HG02884 (cell line): ENCODE data around the gene MAP2K3.

Experiments used
- ATAC-seq: cut with Tn5 transposase; IDR thresholded peaks from one replicate; pipeline ENCODE4 v1.9.1; 2021; ENCODE audit warnings: mild to moderate bottlenecking, moderate library complexity; ENCODE audit not compliant: unreplicated experiment

MAP2K3 gene

GRCh38 chr17:21362331-21362931 lies 77.9 kb downstream of the MAP2K3 start:
- no peak for ATAC-seq

- no peak for ATAC-seq
Observed at GRCh38 chr17:21363776-21364642, 79.5 kb downstream of the MAP2K3 start.
